ENCODE data around the gene AMOTL2.

DNA sequence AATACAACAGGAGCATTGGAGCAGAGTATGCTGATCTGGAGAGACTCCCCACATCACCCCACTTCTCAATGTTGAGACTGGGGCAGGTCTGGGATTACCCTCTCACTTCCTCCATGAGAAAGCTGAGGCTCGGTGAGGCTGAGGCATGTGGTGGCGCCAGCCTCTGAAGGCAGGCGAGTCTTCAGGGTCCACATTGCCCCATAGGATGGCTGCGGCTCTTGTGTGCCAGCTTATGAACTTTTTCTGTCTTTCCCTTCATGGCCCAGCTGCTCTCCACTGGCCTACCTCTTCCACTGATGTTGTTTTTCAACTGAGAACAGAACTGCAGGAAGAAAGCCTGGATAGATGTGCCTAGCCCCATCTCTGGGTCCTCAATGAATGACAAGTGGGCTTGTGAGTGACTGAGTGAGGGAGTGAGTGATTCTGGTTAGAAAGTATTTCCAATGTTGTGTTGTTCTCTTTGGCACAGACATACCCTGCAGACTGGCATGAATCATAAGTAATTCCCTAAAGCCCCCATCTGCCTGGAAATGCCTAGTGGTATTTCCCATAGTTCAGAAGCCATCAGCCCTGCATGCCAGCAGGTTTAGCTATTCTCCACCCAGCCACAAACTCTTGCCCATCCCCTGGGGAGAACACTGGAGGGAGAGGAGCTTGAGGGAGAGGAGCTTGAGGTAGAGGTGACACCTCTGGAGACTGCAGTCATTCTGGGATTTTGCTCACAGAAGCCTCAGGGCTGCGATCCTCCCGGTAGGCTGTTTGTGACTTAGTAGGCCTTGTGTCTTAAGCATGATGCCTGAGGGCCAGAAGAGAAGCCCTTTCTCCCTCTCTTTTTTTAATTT, 56.9 kb downstream of the AMOTL2 start:
- TF ChIP-seq EP300 (IDR thresholded peaks at IDR 0.05; ENCODE audit: borderline replicate concordance), result peak; percentile 47; the same call in 1 of the 2 replicates
- TF ChIP-seq CEBPB (IDR thresholded peaks at IDR 0.05), result no peak
- no peak for TF ChIP-seq MAX (IDR thresholded peaks at IDR 0.05)
- TF ChIP-seq TCF12 (IDR thresholded peaks at IDR 0.05; ENCODE audit: low read depth), result peak; percentile 48; the same call in 1 of the 2 replicates
- TF ChIP-seq REST (IDR thresholded peaks at IDR 0.05; ENCODE audit: low read depth), result no peak
- no peak for TF ChIP-seq YY1 (IDR thresholded peaks at IDR 0.05; ENCODE audit: low read depth)
- TF ChIP-seq EGR1 (IDR thresholded peaks at IDR 0.05), result no peak
- TF ChIP-seq RAD21 (IDR thresholded peaks at IDR 0.05; ENCODE audit: low read depth), result no peak
